ENCODE measurements around the gene LRRC3.

Gene LRRC3

GRCh38 chr21:44480200-44481053 is 25.1 kb downstream of the LRRC3 start:
- no peak for DNase-seq

- no peak for DNase-seq
Measured at GRCh38 chr21:44482581-44483287, 27.4 kb downstream of the LRRC3 start.

DNA sequence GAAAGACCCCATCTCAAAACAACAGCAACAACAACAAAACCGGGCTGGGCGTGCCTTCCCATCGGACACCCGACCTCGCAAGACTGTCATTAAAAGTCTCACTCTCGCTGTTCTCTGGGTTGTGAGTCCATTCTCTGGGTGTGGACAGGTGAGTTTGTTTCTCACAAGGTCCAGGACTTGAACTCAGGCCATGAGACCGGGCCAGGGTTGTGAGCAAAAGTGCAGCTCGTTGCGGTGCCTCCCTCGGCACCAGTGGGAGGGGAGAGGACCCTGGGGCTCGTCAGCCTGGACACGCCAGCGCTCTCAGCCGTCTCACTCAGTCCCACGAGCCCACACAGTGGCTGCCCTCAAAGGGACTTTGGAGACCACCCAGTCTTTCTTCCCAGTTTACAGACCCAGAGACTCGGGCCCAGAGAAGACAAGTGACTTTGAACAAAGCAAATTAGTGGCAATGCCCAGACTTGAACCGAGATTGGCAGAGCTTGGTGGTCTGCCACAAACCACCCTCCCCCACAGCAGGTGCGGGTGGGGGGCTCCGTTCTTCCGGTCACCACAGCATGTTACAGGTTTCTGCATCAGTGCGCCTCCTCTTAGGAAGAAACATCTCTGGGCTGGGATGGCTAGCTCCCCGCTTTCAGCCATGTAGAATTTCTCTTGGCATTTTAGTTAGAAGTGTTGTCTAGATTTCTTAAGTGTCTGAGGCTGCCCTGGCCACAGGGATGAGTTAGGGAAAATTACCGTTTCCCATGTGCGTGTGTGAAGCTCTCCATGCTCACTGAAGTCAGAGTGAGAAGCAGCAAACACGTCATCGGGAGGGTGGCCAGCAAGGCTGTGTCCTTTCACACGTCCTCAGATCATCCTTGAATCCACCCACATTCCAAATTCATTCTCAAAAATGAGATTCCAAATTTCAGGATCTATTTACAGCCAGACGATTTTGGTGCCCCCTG is 28.3 kb downstream of the LRRC3 start:
- DNase-seq, result no peak

GRCh38 chr21:44484498-44485253 is 29.4 kb downstream of the LRRC3 start:
- no peak for DNase-seq

DNA sequence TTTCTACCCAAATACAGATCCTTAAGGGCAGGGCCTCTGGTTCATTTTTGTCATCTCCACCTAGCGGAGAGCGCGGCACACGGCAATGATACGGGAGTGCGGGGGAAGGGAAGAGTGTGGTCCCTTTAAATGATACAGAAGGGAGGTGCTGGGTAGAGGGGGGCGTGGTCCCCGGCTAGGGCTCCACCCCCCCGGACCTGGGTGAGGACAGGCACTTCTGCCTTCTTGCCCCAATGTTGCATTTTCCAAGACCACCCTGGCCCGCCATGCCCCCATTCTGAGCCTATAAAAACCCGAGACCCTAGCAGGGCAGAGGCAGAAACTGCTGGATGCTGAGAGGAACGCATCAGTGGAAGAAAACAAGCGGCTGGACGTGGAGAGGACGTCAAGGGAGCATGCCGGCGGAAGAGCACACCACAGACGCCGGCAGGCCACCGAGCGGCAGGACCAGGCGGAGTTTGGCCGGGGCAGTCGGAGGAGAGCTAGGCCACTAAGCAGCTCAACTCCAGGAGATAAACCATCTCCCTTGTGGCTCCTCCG is 30.0 kb downstream of the LRRC3 start:
- peak; percentile 45 for DNase-seq

DNA sequence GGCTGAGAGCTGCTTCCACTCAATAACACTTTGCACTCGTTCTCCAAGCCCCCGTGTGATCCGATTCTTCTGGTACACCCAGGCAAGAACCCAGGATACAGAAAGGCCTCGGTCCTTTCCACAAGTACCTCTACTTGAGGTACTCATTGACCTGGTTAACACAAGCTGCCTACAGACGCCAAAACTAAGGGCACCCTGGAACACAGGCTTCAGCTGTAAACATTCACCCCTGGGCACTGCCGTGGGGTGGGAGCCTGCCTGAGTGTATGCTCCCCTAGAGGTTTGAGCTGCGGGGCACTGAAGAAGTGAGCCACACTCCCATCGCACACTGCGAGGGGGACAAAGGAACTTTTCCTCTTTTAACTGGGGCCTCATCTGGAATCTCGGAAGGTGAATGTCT is 30.5 kb downstream of the LRRC3 start:
- no peak for DNase-seq

DNA sequence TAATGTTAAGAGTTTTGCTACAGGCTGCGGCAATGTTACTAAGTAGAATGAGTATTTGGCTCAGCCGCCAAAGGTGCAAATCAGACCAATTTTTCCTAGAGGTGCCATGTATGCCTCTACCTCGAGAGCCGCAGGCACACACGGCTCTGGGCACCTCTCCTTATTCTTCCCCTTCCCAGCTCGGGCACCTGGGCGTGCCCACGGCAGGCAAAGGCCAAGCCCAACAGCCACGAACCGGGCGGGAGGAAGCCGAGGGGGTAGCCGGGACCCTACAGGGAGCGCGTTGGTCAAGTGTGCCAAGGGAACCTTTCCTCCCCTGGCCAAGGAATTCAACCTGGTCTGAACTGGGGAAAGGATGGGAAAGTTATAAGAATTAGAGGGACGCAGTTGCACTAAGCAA is 31.0 kb downstream of the LRRC3 start:
- no peak for DNase-seq

DNA sequence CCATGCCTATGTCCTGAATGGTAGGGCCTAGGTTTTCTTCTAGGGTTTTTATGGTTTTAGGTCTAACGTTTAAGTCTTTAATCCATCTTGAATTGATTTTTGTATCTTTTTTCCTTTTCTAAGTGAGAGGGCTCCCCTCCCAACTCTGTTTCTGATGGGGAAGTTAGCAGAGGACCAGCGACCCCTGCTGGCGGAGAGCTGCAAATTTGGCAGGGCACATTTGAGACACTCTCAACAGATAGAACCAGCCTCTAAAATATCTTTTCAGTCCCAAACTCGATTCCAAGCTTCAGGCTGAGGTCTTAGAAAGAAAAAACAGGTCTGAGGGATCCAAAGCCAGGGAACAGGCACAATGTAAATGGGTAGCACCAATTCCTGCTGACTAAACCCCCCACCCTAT is 32.5 kb downstream of the LRRC3 start:
- no peak for DNase-seq

GRCh38 chr21:44489962-44490361 is 34.7 kb downstream of the LRRC3 start:
- no peak for DNase-seq

DNA sequence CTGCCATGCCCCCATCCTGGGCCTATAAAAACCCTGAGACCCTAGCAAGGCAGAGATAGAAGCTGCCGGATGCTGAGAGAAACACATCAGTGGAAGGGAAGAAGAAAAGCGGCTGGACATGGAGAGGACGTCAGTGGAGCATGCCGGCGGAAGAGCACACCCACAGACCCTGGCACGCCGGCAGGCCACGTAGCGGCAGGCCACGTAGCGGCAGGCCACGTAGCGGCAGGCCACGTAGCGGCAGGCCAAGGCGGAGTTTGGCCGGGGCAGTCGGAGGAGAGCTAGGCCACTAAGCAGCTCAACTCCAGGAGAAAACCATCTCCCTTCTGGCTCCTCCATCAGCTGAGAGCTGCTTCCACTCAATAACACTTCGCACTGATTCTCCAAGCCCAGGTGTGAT is 35.1 kb downstream of the LRRC3 start:
- DNase-seq, result no peak

DNA sequence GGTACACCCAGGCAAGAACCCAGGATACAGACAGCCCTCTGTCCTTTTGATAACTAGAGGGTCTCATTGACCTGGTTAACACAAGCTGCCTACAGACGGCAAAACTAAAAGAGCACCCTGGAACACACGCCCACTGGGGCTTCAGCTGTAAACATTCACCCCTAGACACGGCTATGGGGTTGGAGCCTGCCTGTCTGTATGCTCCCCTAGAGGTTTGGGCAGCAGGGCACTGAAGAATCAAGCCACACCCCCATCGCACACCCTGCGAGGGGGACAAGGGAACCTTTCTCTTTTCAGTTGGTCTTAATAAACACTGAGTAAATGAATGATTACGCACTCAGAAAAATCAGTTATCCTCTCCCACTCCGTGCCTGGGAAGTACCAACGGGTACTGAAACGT is 35.5 kb downstream of the LRRC3 start:
- no peak for DNase-seq

GRCh38 chr21:44492567-44493385 is 37.5 kb downstream of the LRRC3 start:
- no peak for DNase-seq

DNA sequence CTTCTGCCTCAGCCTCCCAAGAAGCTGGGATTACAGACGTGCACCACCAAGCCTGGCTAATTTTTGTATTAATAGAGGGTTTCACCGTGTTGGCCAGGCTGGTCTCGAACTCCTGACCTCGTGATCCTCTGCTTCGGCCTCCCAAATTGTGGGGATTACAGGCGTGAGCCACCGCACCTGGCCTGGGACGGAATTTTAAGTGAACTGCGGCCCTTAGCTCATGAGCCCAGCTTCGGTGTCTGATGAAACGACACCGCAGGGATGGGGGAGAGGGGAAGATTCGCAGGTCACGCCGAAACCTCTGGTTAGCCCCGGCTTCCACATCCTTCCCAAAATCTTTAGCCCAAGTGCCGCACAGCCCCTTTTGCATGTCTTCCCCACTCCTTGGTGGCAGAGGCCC is 39.1 kb downstream of the LRRC3 start:
- DNase-seq, result no peak

GRCh38 chr21:44494956-44495355 is 39.6 kb downstream of the LRRC3 start:
- DNase-seq, result no peak

- no peak for DNase-seq
Measured at GRCh38 chr21:44495611-44496563, 40.6 kb downstream of the LRRC3 start.

DNA sequence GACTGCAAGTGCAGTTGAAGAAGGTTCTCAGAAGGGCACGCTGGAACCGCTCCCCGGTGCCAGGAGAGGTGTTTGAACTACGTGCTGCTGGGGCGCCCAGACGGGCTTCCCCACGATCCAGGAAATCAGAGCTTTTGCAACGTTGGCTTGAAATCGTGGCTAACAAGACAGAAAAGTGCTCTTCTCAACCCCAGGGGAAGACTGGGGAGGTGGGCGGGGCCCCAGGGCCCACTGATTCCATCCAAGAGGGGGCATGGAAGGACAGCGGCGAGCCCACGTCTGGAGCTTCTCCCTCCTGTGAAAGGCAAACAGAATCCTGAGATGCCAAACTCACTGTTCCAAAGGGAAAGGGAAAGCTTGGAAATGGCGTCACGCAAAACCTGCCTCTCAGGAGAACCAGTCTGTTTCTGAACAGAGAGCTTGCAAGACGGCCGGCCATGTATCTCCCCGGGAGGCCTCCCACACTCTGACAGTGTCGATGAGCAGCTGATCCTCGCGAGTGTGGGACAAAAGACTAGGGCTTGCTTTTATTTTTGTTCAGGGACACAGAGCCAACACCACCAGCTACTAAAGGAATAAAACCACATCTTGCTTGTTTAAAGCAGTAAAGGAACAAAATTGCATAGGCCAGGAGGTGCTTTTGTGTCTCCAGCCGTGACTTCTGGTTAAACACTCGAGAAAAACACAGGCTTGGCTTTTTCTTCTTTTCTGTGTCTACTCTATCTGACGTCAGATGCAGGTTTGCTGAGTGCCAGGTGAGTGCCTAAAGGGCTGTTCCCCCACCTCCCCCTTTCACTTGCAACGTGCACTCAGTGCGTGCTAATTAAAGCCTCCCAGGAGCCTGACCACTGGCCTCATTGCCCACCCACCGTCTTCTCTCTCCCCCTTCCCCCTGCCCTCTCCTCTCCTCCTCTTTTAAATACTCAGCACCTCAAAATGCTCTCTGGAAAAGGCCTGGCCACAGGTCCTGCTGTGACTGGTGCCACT is 41.5 kb downstream of the LRRC3 start:
- DNase-seq, result peak; percentile 30

DNA sequence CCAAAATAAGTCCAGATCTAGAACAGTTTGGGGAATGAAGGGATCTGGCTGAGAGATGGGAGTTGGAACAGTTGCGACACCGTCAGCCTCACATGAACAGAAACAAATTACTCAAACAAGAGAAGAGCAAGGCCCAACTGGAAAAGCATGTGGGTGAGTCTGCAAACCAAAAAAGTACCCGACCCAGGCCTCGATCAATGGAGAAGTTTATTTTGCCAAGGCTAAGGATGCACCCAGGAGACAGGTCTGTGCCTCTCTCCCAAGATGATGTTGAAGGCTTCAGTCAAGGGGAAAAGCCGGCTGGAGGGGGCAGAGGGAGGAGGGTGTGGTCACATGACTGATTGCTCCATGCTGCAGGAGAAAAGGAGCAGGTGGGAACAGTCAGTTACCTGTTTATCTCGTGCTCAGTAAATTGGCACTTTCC is 42.4 kb downstream of the LRRC3 start:
- peak; percentile 9 for DNase-seq

All from NCI-H774 (cell line).